DND-41 (cell line): ENCODE measurements around the gene DFFB.

ENCODE experiments used
- ATAC-seq: fragments of 200-7000 bp; cut with Tn5 transposase; 3 replicates; pipeline ENCODE4 v1.9.1; 2021; ENCODE audit warnings: low read depth; ENCODE audit not compliant: insufficient read depth
- DNase-seq: peaks from one replicate; pipeline ENCODE4 v3.0.0-alpha.2; 2020
- H2AFZ ChIP-seq: 2 replicates; pipeline ENCODE4 v1.6.0; 2012; ENCODE audit warnings: low read depth, low read length
- H3K27ac ChIP-seq: 2 replicates; pipeline ENCODE4 v1.5.1; 2012; ENCODE audit warnings: low read length, inconsistent platforms
- H3K27me3 ChIP-seq: fragments of 200-600 bp; sonication (generic); 2 replicates; pipeline ENCODE4 v1.6.0; 2012; ENCODE audit warnings: low read length, mild to moderate bottlenecking, inconsistent platforms; ENCODE audit not compliant: insufficient read depth, poor library complexity
- H3K36me3 ChIP-seq: 2 replicates; pipeline ENCODE4 v1.5.1; 2012; ENCODE audit warnings: low read length, inconsistent platforms; ENCODE audit not compliant: insufficient read depth
- H3K4me1 ChIP-seq: 2 replicates; pipeline ENCODE4 v1.5.1; 2012; ENCODE audit warnings: mild to moderate bottlenecking, low read length; ENCODE audit not compliant: insufficient read depth
- H3K4me2 ChIP-seq: 2 replicates; pipeline ENCODE4 v1.6.0; 2012; ENCODE audit warnings: mild to moderate bottlenecking, moderate library complexity, low read length, inconsistent platforms; ENCODE audit not compliant: insufficient read depth
- H3K4me3 ChIP-seq, 2 experiments: fragments of 200-600 bp in 1 of 2; shearing (Covaris generic) in 1 of 2; 2 replicates each; pipeline ENCODE4 v1.5.1; 2012 to 2016; ENCODE audit warnings: inconsistent platforms in 2 of 2, low read length in 2 of 2, mild to moderate bottlenecking in 2 of 2, low read depth in 1 of 2, moderate library complexity in 1 of 2
- H3K79me2 ChIP-seq: 2 replicates; pipeline ENCODE4 v1.6.0; 2012; ENCODE audit warnings: low read length, inconsistent platforms; ENCODE audit not compliant: insufficient read depth
- H3K9ac ChIP-seq: 2 replicates; pipeline ENCODE4 v1.6.0; 2012; ENCODE audit warnings: low read depth, mild to moderate bottlenecking, inconsistent platforms, low read length, moderate library complexity
- H3K9me3 ChIP-seq: 2 replicates; pipeline ENCODE4 v1.5.1; 2012; ENCODE audit warnings: low read length, moderate library complexity, mild to moderate bottlenecking, inconsistent platforms; ENCODE audit not compliant: insufficient read depth, severe bottlenecking
- H4K20me1 ChIP-seq: 2 replicates; pipeline ENCODE4 v1.6.0; 2012; ENCODE audit warnings: low read length; ENCODE audit not compliant: insufficient read depth
- EZH2 ChIP-seq: IDR thresholded peaks from 3 replicates; pipeline ENCODE4 v1.6.1; 2012; ENCODE audit warnings: borderline replicate concordance, low read depth, mild to moderate bottlenecking, moderate library complexity, low read length, inconsistent platforms; ENCODE audit not compliant: severe bottlenecking
- TF ChIP-seq, protein P1 (sequence below): IDR thresholded peaks from 2 replicates; pipeline ENCODE4 v1.5.1; 2012; ENCODE audit warnings: borderline replicate concordance, low read length, moderate library complexity, mild to moderate bottlenecking; ENCODE audit not compliant: poor library complexity, severe bottlenecking; ENCODE audit errors: extremely low read depth

DFFB gene

DNA sequence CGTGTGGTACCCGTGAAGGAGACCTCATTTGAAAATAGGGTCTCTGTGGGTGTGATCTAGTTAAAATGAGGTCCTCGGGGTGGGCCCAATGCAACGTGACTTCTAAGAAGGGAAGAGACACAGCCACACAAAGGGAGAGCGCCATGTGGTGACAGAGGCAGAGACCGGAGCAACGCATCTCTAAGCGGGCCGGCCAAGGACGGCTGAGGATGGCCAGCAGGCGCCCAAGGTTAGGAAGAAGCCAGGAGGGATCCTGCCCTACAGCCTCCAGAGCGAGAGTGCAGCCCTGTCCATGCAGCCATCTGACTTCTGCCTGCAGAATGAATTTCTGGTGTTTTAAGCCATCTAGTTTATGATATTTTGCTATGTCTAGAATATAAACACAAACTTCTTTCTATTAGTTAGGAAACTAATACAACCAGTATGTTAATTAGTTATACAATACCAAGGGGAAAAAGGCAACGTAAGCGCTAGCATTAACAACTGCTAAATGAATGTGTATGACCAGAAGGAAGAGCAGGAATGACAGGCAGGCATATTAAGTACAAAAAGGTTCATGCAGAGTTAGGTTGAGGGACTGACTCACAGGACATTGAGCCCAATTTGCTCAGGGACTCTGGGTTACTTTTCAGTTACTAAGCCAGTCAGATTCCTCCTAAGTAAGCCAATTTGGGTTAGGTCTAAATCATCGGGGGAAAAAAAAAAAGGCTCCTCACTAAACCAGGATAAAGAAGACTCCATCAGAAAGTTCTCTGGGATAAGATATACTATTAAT is 4.4 kb upstream of the DFFB start:
- Histone ChIP-seq H2AFZ (no peak overlapping the region), H3K27me3 (no peaks in the 10 kb centered on the region), H3K27ac (no peak overlapping the region), H3K9me3 (no peaks in the 10 kb centered on the region), H3K79me2 (peaks cover 44% of the 10 kb centered on the region), H4K20me1 (peaks cover 14% of the 10 kb centered on the region; the same call in 1 of the 2 replicates), H3K4me1 (peaks cover 20% of the 10 kb centered on the region), H3K9ac (no peak overlapping the region), H3K4me3 (no peak overlapping the region), H3K4me2 (no peak overlapping the region), H3K36me3 (peaks cover 29% of the 10 kb centered on the region)
- ATAC-seq (no peak), DNase-seq (no peak)
- no peak for TF ChIP-seq EZH2
- TF ChIP-seq, protein P1, sequence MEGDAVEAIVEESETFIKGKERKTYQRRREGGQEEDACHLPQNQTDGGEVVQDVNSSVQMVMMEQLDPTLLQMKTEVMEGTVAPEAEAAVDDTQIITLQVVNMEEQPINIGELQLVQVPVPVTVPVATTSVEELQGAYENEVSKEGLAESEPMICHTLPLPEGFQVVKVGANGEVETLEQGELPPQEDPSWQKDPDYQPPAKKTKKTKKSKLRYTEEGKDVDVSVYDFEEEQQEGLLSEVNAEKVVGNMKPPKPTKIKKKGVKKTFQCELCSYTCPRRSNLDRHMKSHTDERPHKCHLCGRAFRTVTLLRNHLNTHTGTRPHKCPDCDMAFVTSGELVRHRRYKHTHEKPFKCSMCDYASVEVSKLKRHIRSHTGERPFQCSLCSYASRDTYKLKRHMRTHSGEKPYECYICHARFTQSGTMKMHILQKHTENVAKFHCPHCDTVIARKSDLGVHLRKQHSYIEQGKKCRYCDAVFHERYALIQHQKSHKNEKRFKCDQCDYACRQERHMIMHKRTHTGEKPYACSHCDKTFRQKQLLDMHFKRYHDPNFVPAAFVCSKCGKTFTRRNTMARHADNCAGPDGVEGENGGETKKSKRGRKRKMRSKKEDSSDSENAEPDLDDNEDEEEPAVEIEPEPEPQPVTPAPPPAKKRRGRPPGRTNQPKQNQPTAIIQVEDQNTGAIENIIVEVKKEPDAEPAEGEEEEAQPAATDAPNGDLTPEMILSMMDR: no peak

- no peaks in the 10 kb centered on the region for H3K9me3 ChIP-seq
- H3K9ac ChIP-seq: peak overlapping the region; percentile 83
- H3K4me3 ChIP-seq: peak overlapping the region; percentile 62 to 93; a peak in 3 of 4 replicates
- H3K4me2 ChIP-seq: peak overlapping the region; percentile 98
- H4K20me1 ChIP-seq: peaks cover 13% of the 10 kb centered on the region; the same call in 1 of the 2 replicates
- peaks cover 56% of the 10 kb centered on the region for H3K79me2 ChIP-seq
- H3K4me1 ChIP-seq: peaks cover 34% of the 10 kb centered on the region
- H2AFZ ChIP-seq: peak overlapping the region; percentile 77
- ATAC-seq (no peak), DNase-seq (no peak)
- peak overlapping the region; percentile 80 for H3K27ac ChIP-seq
- TF ChIP-seq, protein P1: no peak
- no peak for TF ChIP-seq EZH2
- H3K36me3 ChIP-seq: no peaks in the 10 kb centered on the region; the same call in 1 of the 2 replicates
- no peaks in the 10 kb centered on the region for H3K27me3 ChIP-seq
Measured at GRCh38 chr1:3857791-3858129, 484 bp downstream of the DFFB start.

- Histone ChIP-seq H3K27ac (no peak overlapping the region), H2AFZ (no peak overlapping the region)
- no peak for DNase-seq
Measured at GRCh38 chr1:3858231-3858981, 1.1 kb downstream of the DFFB start.

More at GRCh38 chr1:3858231-3858981, 1.1 kb downstream of the DFFB start:
- Histone ChIP-seq H4K20me1 (peaks cover 11% of the 10 kb centered on the region; the same call in 1 of the 2 replicates), H3K4me2 (peak overlapping the region; percentile 98), H3K36me3 (no peaks in the 10 kb centered on the region; the same call in 1 of the 2 replicates), H3K4me1 (peaks cover 34% of the 10 kb centered on the region), H3K4me3 (peak overlapping the region; percentile 62 to 93; a peak in 3 of 4 replicates), H3K79me2 (peaks cover 51% of the 10 kb centered on the region), H3K27me3 (no peaks in the 10 kb centered on the region), H3K9ac (peak overlapping the region; percentile 83), H3K9me3 (no peaks in the 10 kb centered on the region)
- TF ChIP-seq EZH2: no peak
- TF ChIP-seq, protein P1: peak; percentile 29
- ATAC-seq: no peak
